RWPE2 (cell line): Measurements from ENCODE around the gene TCF15.

Experiments
- ATAC-seq: fragments of 200-7000 bp; cut with Tn5 transposase; 3 replicates; pipeline ENCODE4 v1.9.1; 2021; ENCODE audit warnings: low read depth
- DNase-seq: peaks from one replicate; pipeline ENCODE4 v3.0.0-alpha.2; 2020; ENCODE audit warnings: low spot score
- H3K27ac ChIP-seq: fragments of 450-650 bp; 2 replicates; pipeline ENCODE4 v1.5.1; 2017; ENCODE audit warnings: mild to moderate bottlenecking; ENCODE audit not compliant: poor library complexity, severe bottlenecking
- H3K27me3 ChIP-seq: fragments of 250-450 bp; sonication (Bioruptor Pico); 2 replicates; pipeline ENCODE4 v1.5.1; 2021; ENCODE audit warnings: mild to moderate bottlenecking, moderate library complexity; ENCODE audit not compliant: insufficient read depth, poor library complexity, severe bottlenecking
- H3K36me3 ChIP-seq: fragments of 250-450 bp; sonication (Bioruptor Pico); 2 replicates; pipeline ENCODE4 v1.5.1; 2020; ENCODE audit warnings: low read depth, mild to moderate bottlenecking, moderate library complexity
- H3K4me1 ChIP-seq: fragments of 250-450 bp; sonication (Bioruptor Pico); 2 replicates; pipeline ENCODE4 v1.5.1; 2021; ENCODE audit warnings: mild to moderate bottlenecking, moderate library complexity; ENCODE audit not compliant: insufficient read depth, poor library complexity, severe bottlenecking
- H3K4me3 ChIP-seq: fragments of 250-450 bp; sonication (Bioruptor Pico); 2 replicates; pipeline ENCODE4 v1.5.1; 2021; ENCODE audit warnings: mild to moderate bottlenecking, moderate library complexity; ENCODE audit not compliant: severe bottlenecking
- H3K9me3 ChIP-seq: fragments of 250-450 bp; sonication (Bioruptor Pico); 2 replicates; pipeline ENCODE4 v1.5.1; 2021; ENCODE audit warnings: mild to moderate bottlenecking, moderate library complexity; ENCODE audit not compliant: severe bottlenecking
- TF ChIP-seq, protein P1 (sequence below): fragments of 450-650 bp; IDR thresholded peaks from one replicate; pipeline ENCODE4 v1.5.1; 2017; ENCODE audit warnings: mild to moderate bottlenecking, moderate library complexity; ENCODE audit not compliant: poor library complexity, severe bottlenecking

The TCF15 gene

GRCh38 chr20:598133-598850 is 11.8 kb downstream of the TCF15 start:
- Histone ChIP-seq H3K27me3 (no peaks in the 10 kb centered on the region), H3K4me3 (no peak overlapping the region), H3K9me3 (no peaks in the 10 kb centered on the region), H3K36me3 (no peaks in the 10 kb centered on the region), H3K4me1 (no peaks in the 10 kb centered on the region), H3K27ac (no peak overlapping the region)
- TF ChIP-seq, protein P1, sequence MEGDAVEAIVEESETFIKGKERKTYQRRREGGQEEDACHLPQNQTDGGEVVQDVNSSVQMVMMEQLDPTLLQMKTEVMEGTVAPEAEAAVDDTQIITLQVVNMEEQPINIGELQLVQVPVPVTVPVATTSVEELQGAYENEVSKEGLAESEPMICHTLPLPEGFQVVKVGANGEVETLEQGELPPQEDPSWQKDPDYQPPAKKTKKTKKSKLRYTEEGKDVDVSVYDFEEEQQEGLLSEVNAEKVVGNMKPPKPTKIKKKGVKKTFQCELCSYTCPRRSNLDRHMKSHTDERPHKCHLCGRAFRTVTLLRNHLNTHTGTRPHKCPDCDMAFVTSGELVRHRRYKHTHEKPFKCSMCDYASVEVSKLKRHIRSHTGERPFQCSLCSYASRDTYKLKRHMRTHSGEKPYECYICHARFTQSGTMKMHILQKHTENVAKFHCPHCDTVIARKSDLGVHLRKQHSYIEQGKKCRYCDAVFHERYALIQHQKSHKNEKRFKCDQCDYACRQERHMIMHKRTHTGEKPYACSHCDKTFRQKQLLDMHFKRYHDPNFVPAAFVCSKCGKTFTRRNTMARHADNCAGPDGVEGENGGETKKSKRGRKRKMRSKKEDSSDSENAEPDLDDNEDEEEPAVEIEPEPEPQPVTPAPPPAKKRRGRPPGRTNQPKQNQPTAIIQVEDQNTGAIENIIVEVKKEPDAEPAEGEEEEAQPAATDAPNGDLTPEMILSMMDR: no peak
- no peak for ATAC-seq
- DNase-seq: no peak

DNA sequence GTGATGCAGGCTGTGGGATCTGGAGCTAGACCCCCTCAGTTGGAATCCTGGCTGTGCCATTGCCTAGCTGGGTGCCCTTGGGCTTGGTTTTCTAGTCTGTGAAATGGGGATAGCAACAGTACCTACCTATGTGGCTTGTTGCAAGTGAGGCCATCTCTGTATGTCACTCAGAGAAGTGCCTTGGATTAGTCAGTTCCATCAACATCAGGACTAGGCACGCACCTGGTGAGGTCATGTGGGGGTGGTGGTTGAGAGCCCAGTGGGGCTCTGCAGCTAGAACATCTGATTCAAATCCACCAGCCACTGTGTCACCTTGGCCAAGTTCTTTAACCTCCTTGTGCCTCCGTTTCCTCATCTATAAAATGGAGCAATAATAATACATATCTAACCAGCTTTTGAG is 12.5 kb downstream of the TCF15 start:
- TF ChIP-seq, protein P1: no peak
- no peak overlapping the region for H3K4me3 ChIP-seq
- ATAC-seq (no peak), DNase-seq (no peak)
- no peaks in the 10 kb centered on the region for H3K9me3 ChIP-seq
- H3K36me3 ChIP-seq: no peaks in the 10 kb centered on the region
- no peak overlapping the region for H3K27ac ChIP-seq
- H3K4me1 ChIP-seq: no peaks in the 10 kb centered on the region
- no peaks in the 10 kb centered on the region for H3K27me3 ChIP-seq

GRCh38 chr20:595330-596308 is 14.5 kb downstream of the TCF15 start:
- TF ChIP-seq, protein P1: no peak
- DNase-seq: no peak
- no peaks in the 10 kb centered on the region for H3K9me3 ChIP-seq
- no peaks in the 10 kb centered on the region for H3K4me1 ChIP-seq
- no peaks in the 10 kb centered on the region for H3K36me3 ChIP-seq
- no peak for ATAC-seq
- no peak overlapping the region for H3K4me3 ChIP-seq
- H3K27ac ChIP-seq: no peak overlapping the region
- H3K27me3 ChIP-seq: no peaks in the 10 kb centered on the region

DNA sequence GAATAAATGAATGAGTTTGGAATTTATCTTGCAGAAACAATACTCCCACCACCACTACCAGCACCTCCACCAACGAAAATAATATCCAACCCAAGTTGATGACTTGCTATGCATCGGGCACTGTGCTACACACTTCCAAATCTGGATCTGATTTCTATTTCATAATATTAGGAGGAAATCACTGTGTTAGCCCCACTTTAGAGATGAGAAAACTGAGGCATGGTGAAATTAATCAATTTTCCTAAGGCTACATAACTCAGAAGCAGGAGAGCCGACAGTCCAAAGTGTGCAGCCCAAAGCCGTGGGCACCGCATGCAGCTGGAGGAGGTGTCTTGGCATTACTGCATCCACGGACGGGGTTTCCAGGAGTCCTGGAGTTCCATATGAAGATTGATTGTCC is 17.6 kb downstream of the TCF15 start:
- no peaks in the 10 kb centered on the region for H3K9me3 ChIP-seq
- TF ChIP-seq, protein P1: no peak
- H3K4me1 ChIP-seq: no peaks in the 10 kb centered on the region
- DNase-seq: no peak
- H3K27ac ChIP-seq: no peak overlapping the region
- H3K4me3 ChIP-seq: no peak overlapping the region
- no peaks in the 10 kb centered on the region for H3K36me3 ChIP-seq
- no peak for ATAC-seq
- peaks cover 2% of the 10 kb centered on the region for H3K27me3 ChIP-seq
